GM13976 (cell line): ENCODE data around the gene GALNT18.

Experiments
- DNase-seq: peaks from one replicate; pipeline ENCODE4 v3.0.0; 2012; ENCODE audit warnings: low spot score
- in situ Hi-C: fragments of 300-500 bp; cut with MboI; formaldehyde crosslinking; loops from one replicate; pipeline ENCODE4 v1.12.0; 2022; ENCODE audit warnings: low sequenced_read_pairs, mixed read lengths, inconsistent platforms; ENCODE audit not compliant: unreplicated experiment
- TF ChIP-seq, protein P1 (sequence below): IDR thresholded peaks from 2 replicates; pipeline ENCODE4 v1.5.1; 2012; ENCODE audit warnings: borderline replicate concordance, mild to moderate bottlenecking; ENCODE audit not compliant: insufficient read depth; ENCODE audit errors: extremely low read depth, missing control alignments, control extremely low read depth

GALNT18 gene

GRCh38 chr11:11374358-11375148 is 247.3 kb downstream of the GALNT18 start:
- in situ Hi-C loops, result no loop called here
- DNase-seq, result no peak

GRCh38 chr11:11373934-11374333 is 247.9 kb downstream of the GALNT18 start:
- DNase-seq, result no peak
- TF ChIP-seq, protein P1, sequence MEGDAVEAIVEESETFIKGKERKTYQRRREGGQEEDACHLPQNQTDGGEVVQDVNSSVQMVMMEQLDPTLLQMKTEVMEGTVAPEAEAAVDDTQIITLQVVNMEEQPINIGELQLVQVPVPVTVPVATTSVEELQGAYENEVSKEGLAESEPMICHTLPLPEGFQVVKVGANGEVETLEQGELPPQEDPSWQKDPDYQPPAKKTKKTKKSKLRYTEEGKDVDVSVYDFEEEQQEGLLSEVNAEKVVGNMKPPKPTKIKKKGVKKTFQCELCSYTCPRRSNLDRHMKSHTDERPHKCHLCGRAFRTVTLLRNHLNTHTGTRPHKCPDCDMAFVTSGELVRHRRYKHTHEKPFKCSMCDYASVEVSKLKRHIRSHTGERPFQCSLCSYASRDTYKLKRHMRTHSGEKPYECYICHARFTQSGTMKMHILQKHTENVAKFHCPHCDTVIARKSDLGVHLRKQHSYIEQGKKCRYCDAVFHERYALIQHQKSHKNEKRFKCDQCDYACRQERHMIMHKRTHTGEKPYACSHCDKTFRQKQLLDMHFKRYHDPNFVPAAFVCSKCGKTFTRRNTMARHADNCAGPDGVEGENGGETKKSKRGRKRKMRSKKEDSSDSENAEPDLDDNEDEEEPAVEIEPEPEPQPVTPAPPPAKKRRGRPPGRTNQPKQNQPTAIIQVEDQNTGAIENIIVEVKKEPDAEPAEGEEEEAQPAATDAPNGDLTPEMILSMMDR, result no peak
- in situ Hi-C loops, result no loop called here

More at GRCh38 chr11:11374358-11375148, 247.3 kb downstream of the GALNT18 start:
- TF ChIP-seq, protein P1, result no peak

- in situ Hi-C loops, result no loop called here
- no peak for DNase-seq
- TF ChIP-seq, protein P1, result no peak
Observed at GRCh38 chr11:11372461-11372860, 249.3 kb downstream of the GALNT18 start.

DNA sequence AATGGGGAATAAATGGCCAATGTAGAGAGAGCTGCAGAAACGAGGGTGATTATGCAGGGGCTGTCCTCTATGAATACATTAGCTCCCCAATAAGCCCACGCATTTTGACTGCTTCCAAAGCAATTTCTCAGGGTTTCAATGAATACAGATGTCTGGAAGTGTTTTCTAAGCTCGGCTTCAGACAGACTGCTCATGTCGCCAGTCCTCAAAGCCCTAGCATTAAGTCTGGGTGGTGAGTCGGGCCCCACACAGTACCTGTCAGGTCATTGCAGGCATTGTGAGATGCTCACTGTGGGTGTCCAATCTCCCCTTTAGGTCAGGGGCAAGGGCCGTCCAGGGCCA is 250.9 kb downstream of the GALNT18 start:
- in situ Hi-C loops, result no loop called here
- DNase-seq, result no peak
- TF ChIP-seq, protein P1, result no peak

DNA sequence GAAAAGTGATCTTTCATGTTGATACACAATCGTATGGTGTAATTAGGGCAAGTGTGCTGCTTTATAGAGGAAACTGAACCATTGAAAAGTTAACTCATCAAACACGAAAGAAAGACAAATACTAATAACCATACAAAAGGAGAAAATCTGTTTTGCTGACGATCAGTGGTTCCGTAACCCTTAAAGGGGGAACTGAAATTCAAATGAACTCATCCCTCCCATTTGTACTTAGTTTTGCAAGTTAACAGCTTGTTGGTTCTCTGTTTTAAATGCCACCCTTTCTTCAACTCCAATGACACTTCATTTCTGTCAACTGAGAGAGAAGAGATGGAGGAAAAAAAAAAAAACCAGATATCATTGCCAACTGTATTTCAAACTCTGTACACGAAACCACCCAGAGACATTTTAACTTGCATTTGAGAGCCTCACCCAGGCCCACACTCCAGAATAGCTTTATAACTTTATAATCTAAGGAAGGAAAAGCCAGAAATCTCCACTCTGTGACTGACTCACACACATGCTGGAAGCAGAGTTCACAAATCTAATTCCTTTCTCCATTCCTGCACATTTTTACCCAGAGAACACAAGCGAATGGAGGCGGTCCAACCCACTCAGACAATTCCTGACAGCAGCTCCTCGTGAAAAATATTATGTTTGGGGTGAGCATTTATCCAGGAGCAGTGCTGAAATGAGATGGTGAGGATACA is 251.4 kb downstream of the GALNT18 start:
- peak; percentile 36 for DNase-seq
- TF ChIP-seq, protein P1, result no peak
- in situ Hi-C loops, result no loop called here

DNA sequence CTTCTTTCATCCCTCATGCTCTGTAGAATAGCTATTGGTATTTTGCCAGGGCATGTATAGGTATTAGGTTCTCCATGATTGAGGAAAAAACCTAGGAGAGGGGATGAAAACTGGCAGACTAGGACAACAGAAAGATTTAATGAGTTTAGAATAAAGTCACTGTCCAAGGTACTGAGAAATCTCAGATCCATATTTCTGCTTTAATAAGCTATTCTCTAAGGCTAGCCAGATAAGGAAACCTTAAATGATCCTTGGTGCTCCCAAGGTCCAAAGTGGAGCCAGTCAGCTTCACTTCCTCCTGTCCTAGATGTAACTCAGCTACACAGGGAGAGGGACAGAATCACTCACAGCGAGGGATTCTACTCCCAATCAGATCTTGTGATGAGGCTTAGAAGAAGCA is 255.0 kb downstream of the GALNT18 start:
- no peak for DNase-seq
- TF ChIP-seq, protein P1, result no peak
- in situ Hi-C loops, result no loop called here
